Ascending aorta (tissue), 2 donors: Measurements from ENCODE around the gene PLCH1. TPM values are rescaled to one million over a fixed set of nuclear protein-coding genes. Genes with fewer than 3 reads are reported as not detected.

Experiments used
- DNase-seq, 2 donors: peaks; one replicate each; pipeline ENCODE4 v3.0.0-alpha.2; 2019; ENCODE audit warnings: low spot score in 2 of 2
- H3K27ac ChIP-seq, 2 donors: fragments of 200-600 bp; sonication (generic); one replicate each; pipeline ENCODE4 v1.5.1; 2016 to 2017; ENCODE audit warnings: mild to moderate bottlenecking in 1 of 2
- H3K27me3 ChIP-seq: fragments of 200-600 bp; sonication (generic); one replicate; pipeline ENCODE4 v1.5.1; 2017
- H3K36me3 ChIP-seq, 2 donors: fragments of 200-600 bp; sonication (generic); one replicate each; pipeline ENCODE4 v1.5.1; 2016
- H3K4me1 ChIP-seq, 2 donors: fragments of 200-600 bp; sonication (generic); one replicate each; pipeline ENCODE4 v1.5.1; 2016 to 2017; ENCODE audit warnings: mild to moderate bottlenecking in 1 of 2
- H3K4me3 ChIP-seq, 2 donors: fragments of 200-600 bp; sonication (generic); one replicate each; pipeline ENCODE4 v1.5.1; 2016 to 2017; ENCODE audit warnings: mild to moderate bottlenecking in 1 of 2
- H3K9me3 ChIP-seq, 2 donors: fragments of 200-600 bp; sonication (generic); one replicate each; pipeline ENCODE4 v1.5.1; 2016
- intact Hi-C: fragments of 100-400 bp; cut with DNase I; formaldehyde crosslinking; loops from one replicate; pipeline ENCODE4 v1.15.1; 2023
- total RNA-seq: library from RNA; depleted of rRNA; stranded (reverse); fragments of >200 nt; gene quantifications from one replicate; pipeline ENCODE4 v1.1.0, GENCODE V29; 2016
- TF ChIP-seq, protein P1 (sequence below), 3 experiments: fragments of 200-600 bp in 2 of 3; fragments of 450-650 bp in 1 of 3; sonication (generic) in 2 of 3; IDR thresholded peaks; one replicate each; pipeline ENCODE4 v1.5.1; 2016 to 2019; ENCODE audit warnings: antibody characterized with exemption in 3 of 3, mild to moderate bottlenecking in 1 of 3, moderate library complexity in 1 of 3

Gene PLCH1
- total RNA-seq, 1 donor from 2014 or later, result not detected

DNA sequence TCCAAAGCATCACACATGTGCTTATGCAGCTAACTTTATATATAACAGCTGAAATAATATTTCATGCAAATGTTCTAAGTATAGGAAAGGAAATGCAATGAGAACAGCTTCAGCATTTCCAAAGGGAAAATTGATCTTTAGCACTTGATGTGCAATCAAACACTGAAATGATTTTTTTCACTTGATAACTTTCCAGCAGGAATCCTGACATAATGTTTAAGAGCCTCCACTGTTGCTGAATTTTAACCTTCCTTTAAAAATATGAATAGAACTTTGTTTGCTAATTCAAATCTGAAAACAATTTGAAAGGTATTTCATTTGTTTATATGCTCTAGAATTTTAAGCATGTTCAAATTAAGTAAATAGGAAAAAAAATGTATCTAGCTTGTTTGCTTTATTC, 354.5 kb downstream of the PLCH1 start:
- intact Hi-C loops, result no loop called here
- DNase-seq, result no peak
- H3K27ac ChIP-seq, result no peak overlapping the region

DNA sequence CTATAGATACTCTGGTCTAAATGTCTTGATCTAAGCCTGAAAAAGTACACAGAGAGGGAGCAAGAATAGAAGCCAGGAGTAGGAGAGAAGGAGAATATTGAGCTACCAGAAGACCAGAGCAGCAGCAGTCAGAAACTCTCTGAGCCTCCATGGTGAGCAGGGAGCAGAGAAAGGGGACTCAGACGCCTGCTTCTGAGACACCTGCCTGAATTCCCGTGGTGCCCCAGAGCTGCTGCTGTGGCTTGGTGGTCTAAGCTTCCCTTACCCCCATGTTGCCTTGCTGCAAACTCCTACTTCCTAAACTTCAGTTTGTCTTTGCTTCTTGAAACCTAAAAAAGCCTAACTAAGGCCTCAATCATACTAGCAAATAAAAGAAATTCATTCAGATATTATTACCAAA, 356.5 kb downstream of the PLCH1 start:
- Histone ChIP-seq H3K9me3 (no peaks in the 10 kb centered on the region), H3K27ac (no peak overlapping the region), H3K36me3 (no peaks in the 10 kb centered on the region), H3K4me3 (no peak overlapping the region), H3K4me1 (no peaks in the 10 kb centered on the region), H3K27me3 (no peaks in the 10 kb centered on the region)
- intact Hi-C loops, result no loop called here
- TF ChIP-seq, protein P1, sequence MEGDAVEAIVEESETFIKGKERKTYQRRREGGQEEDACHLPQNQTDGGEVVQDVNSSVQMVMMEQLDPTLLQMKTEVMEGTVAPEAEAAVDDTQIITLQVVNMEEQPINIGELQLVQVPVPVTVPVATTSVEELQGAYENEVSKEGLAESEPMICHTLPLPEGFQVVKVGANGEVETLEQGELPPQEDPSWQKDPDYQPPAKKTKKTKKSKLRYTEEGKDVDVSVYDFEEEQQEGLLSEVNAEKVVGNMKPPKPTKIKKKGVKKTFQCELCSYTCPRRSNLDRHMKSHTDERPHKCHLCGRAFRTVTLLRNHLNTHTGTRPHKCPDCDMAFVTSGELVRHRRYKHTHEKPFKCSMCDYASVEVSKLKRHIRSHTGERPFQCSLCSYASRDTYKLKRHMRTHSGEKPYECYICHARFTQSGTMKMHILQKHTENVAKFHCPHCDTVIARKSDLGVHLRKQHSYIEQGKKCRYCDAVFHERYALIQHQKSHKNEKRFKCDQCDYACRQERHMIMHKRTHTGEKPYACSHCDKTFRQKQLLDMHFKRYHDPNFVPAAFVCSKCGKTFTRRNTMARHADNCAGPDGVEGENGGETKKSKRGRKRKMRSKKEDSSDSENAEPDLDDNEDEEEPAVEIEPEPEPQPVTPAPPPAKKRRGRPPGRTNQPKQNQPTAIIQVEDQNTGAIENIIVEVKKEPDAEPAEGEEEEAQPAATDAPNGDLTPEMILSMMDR (IDR thresholded peaks at IDR 0.05), result no peak
- no peak for DNase-seq

More for the DNA sequence above, 354.5 kb downstream of the PLCH1 start:
- TF ChIP-seq, protein P1 (IDR thresholded peaks at IDR 0.05), result no peak
- Histone ChIP-seq H3K9me3 (no peaks in the 10 kb centered on the region), H3K27me3 (no peaks in the 10 kb centered on the region), H3K4me1 (no peaks in the 10 kb centered on the region), H3K36me3 (no peaks in the 10 kb centered on the region), H3K4me3 (no peak overlapping the region)

DNA sequence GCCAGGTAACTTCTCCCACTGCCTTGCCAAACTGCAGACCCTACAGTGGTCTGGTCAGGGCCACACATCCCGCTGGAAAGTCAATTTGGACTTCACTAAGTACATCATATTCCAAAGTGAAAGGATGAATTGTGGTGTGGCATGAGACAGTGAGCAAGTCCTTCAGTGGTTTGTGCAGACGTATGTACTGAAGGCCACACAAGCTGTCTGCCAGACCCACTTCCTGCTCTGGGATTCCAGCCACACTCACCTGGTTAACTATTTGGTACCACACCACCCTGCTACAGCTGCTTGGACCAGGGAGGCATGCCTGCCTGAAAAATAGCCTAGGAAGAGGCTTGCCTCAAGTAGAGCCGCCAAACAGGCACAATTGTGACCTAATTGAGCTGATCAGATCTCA, 357.3 kb downstream of the PLCH1 start:
- TF ChIP-seq, protein P1 (IDR thresholded peaks at IDR 0.05), result no peak
- no peak for DNase-seq
- Histone ChIP-seq H3K9me3 (no peaks in the 10 kb centered on the region), H3K4me3 (no peak overlapping the region), H3K27ac (no peak overlapping the region), H3K4me1 (no peaks in the 10 kb centered on the region), H3K27me3 (no peaks in the 10 kb centered on the region), H3K36me3 (no peaks in the 10 kb centered on the region)
- intact Hi-C loops, result no loop called here

DNA sequence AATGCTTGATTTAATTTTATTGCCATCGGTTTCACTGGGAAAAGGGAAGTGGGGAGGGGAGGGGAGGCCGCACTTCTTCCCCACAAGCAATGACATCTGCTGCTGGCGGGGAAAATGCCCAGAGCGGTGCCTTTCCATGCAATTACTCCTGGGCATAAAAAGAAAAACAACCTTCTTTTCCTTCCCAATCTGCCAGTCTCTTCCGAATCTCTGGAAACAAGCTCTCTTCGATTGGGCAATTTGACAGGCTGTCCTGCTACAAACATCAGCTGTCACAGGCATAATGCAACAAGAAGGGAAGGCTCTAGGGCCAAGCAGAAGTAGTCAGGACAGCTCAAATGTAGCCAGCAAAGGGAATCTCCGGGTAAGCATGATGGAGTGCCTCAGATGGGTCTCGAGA, 358.0 kb downstream of the PLCH1 start:
- Histone ChIP-seq H3K4me3 (no peak overlapping the region), H3K9me3 (no peaks in the 10 kb centered on the region), H3K36me3 (no peaks in the 10 kb centered on the region), H3K4me1 (no peaks in the 10 kb centered on the region), H3K27me3 (no peaks in the 10 kb centered on the region), H3K27ac (no peak overlapping the region)
- DNase-seq, result no peak
- TF ChIP-seq, protein P1 (IDR thresholded peaks at IDR 0.05), result no peak
- intact Hi-C loops, result no loop called here

DNA sequence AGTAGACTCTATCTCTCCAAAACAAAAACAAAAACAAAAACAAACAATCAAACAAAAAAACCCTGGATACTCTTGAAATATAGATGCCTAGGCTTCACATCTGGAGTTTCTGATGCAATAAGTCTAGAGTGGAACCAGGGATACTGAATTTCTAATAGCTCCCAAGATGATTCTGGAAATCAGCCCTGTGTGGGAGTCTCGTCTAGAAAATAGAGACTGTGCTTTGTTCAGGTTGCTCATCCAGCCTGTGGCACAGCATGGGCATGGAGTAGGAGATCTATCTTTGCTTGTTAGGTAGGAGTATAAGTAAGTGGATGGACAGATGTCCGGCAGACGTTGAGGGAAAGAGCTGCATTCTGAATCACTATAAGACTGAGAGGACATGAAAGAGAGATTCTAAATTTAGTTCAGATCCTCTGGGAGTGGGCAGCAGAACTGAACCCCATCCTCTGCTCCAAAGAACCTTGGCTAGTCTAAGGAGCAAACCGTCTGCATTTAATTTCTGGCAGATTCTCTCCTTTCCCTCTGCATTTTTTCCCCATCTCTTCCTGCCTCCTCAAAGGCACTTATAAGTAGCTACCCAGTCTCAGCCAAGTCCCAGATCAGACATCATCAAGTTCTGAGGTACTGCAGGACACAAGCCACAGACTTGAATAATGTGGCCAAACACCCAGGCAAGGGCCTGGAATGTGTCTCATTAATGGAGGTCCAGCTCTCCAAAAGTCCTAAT, 358.8 kb downstream of the PLCH1 start:
- Histone ChIP-seq H3K4me1 (no peaks in the 10 kb centered on the region), H3K27ac (no peak overlapping the region), H3K27me3 (no peaks in the 10 kb centered on the region), H3K36me3 (no peaks in the 10 kb centered on the region), H3K4me3 (no peak overlapping the region), H3K9me3 (no peaks in the 10 kb centered on the region)
- intact Hi-C loops, result no loop called here
- no peak for DNase-seq
- TF ChIP-seq, protein P1 (IDR thresholded peaks at IDR 0.05), result no peak
